Suprapubic skin (tissue), 4 donors: ENCODE data around the gene PI3. TPM values are rescaled to one million over a fixed set of nuclear protein-coding genes. Genes with fewer than 3 reads are reported as not detected.
"Not testable (repeated sequence)": the region's sequence is repeated elsewhere in the genome, so short reads cannot be mapped to it uniquely, and the experiment has no call there.

Experiments
- DNase-seq, 2 donors: peaks; one replicate each; pipeline ENCODE4 v3.0.0-alpha.2; 2019; ENCODE audit warnings: low spot score in 2 of 2
- H3K27ac ChIP-seq: fragments of 200-600 bp; sonication (generic); one replicate; pipeline ENCODE4 v1.5.1; 2019
- H3K27me3 ChIP-seq: fragments of 200-600 bp; sonication (generic); one replicate; pipeline ENCODE4 v1.5.1; 2019
- H3K36me3 ChIP-seq: fragments of 200-600 bp; sonication (generic); one replicate; pipeline ENCODE4 v1.5.1; 2019
- H3K4me1 ChIP-seq: fragments of 200-600 bp; sonication (generic); one replicate; pipeline ENCODE4 v1.5.1; 2019
- H3K4me3 ChIP-seq: fragments of 200-600 bp; sonication (generic); one replicate; pipeline ENCODE4 v1.5.1; 2019; ENCODE audit warnings: mild to moderate bottlenecking
- H3K9me3 ChIP-seq: fragments of 200-600 bp; sonication (generic); one replicate; pipeline ENCODE4 v1.5.1; 2019
- EP300 ChIP-seq: sonication (generic); formaldehyde crosslinking; IDR thresholded peaks from one replicate; pipeline ENCODE4 v1.6.1; 2017; ENCODE audit warnings: antibody characterized with exemption
- POLR2A ChIP-seq, 2 donors: fragments of 450-650 bp; IDR thresholded peaks; one replicate each; pipeline ENCODE4 v1.6.1; 2017; ENCODE audit warnings: antibody characterized with exemption in 2 of 2, mild to moderate bottlenecking in 2 of 2, moderate library complexity in 2 of 2
- POLR2AphosphoS5 ChIP-seq, 3 donors: sonication (generic); formaldehyde crosslinking; IDR thresholded peaks; one replicate each; pipeline ENCODE4 v1.6.1; 2017; ENCODE audit warnings: antibody characterized with exemption in 3 of 3
- WGBS: methylation state at CpG from one replicate; pipeline ENCODE4 v1.1.5; 2018; 5-methylcytosine and 5-hydroxymethylcytosine counted together
- total RNA-seq, 4 donors: library from RNA; depleted of rRNA; stranded (reverse); fragments of >200 nt; gene quantifications; one replicate each; pipeline ENCODE4 v1.1.0, GENCODE V29; 2016
- TF ChIP-seq, protein P1 (sequence below), 2 donors: fragments of 200-600 bp in 1 of 2; fragments of 450-650 bp in 1 of 2; sonication (generic) in 1 of 2; IDR thresholded peaks; one replicate each; pipeline ENCODE4 v1.5.1; 2016 to 2019; ENCODE audit warnings: antibody characterized with exemption in 2 of 2, mild to moderate bottlenecking in 1 of 2, moderate library complexity in 1 of 2

PI3 gene, protein sequence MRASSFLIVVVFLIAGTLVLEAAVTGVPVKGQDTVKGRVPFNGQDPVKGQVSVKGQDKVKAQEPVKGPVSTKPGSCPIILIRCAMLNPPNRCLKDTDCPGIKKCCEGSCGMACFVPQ
- total RNA-seq = 10 to 100 TPM in 2 of 4 donors, 1 to 10 TPM in 2; 2.6 to 98.2 (median 8.0) TPM

DNA sequence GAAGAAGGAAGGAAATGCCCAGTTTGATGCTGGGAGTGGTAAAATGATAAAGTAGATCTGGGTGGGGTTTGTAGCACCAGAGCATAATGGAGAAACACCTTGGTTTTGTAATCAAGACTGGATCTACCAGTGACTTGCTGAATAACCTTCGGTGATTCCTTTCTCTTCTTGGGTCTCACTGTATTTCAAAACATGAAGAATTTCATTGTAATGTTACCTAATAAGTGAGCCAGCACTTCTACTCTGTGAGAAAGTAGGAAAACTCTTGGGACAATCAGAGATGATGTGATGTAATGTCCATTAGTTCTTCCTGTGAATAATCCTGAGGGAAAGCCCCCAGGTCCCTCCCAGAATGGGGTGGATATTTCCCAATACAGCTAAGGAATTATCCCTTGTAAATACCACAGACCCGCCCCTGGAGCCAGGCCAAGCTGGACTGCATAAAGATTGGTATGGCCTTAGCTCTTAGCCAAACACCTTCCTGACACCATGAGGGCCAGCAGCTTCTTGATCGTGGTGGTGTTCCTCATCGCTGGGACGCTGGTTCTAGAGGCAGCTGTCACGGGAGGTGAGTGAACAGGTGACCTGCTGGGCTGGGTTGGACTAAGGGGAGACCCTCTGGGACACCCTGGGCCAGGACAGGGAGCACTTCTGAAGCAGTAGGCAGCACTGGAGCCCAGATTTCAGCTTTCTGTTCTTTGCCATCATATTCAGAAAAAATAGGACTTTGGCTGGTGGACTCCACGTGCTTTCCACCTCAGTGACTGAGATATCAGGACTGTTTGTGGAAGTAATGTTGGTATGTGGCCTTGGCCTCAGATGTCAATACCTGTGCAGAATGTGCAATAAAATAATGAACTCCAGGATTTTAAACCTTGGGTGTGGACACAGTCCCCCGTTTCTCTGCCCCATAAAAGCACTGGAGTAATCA, at the start of gene PI3:
PI3 (plus strand) TSS at position 469 of the 931 bp plus-strand sequence; CDS start at position 490, 21 bp downstream.
- Histone ChIP-seq H3K4me1 (no peaks in the 10 kb centered on the region), H3K27ac (no peak within 1 kb of the TSS), H3K4me3 (no peak within 1 kb of the TSS), H3K9me3 (peaks cover 2% of the 10 kb centered on the region), H3K36me3 (no peaks in the 10 kb centered on the region), H3K27me3 (peaks cover 8% of the 10 kb centered on the region)
- WGBS = 80% methylated on average over 4 of the region's 8 CpGs
- no peak for DNase-seq
- TF ChIP-seq, protein P1, sequence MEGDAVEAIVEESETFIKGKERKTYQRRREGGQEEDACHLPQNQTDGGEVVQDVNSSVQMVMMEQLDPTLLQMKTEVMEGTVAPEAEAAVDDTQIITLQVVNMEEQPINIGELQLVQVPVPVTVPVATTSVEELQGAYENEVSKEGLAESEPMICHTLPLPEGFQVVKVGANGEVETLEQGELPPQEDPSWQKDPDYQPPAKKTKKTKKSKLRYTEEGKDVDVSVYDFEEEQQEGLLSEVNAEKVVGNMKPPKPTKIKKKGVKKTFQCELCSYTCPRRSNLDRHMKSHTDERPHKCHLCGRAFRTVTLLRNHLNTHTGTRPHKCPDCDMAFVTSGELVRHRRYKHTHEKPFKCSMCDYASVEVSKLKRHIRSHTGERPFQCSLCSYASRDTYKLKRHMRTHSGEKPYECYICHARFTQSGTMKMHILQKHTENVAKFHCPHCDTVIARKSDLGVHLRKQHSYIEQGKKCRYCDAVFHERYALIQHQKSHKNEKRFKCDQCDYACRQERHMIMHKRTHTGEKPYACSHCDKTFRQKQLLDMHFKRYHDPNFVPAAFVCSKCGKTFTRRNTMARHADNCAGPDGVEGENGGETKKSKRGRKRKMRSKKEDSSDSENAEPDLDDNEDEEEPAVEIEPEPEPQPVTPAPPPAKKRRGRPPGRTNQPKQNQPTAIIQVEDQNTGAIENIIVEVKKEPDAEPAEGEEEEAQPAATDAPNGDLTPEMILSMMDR (IDR thresholded peaks at IDR 0.05) = no peak
- TF ChIP-seq POLR2A (IDR thresholded peaks at IDR 0.05) (no peak), POLR2AphosphoS5 (IDR thresholded peaks at IDR 0.05) (no peak), EP300 (no peak)

DNA sequence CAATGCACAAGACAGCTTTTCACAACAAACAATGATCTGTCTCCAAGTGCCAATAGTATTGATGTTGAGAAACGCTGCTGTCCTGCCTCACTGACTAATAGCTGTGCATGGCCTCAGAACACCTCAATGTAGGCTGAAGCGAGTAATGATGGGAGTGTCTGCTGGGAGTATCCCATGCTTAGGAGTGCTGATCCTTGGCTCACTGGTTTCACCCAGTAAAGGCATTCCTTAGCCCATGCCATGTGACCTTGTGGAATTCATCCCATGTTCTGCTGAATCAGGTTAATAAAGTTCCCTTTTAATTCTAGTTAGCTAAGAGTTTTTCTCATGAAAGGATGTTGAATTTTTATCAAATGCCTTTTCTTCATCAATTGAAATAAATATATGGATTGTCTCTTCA, 46.6 kb upstream of the PI3 start:
- 22% methylated on average over 2 of the region's 2 CpGs for whole genome bisulfite sequencing
- no peak overlapping the region for H3K4me3 ChIP-seq
- H3K9me3 ChIP-seq = no peaks in the 10 kb centered on the region
- peaks cover 11% of the 10 kb centered on the region for H3K27me3 ChIP-seq
- no peaks in the 10 kb centered on the region for H3K4me1 ChIP-seq
- no peak for TF ChIP-seq EP300
- TF ChIP-seq, protein P1 (IDR thresholded peaks at IDR 0.05) = no peak
- no peak for TF ChIP-seq POLR2AphosphoS5 (IDR thresholded peaks at IDR 0.05)
- no peak for TF ChIP-seq POLR2A (IDR thresholded peaks at IDR 0.05)
- DNase-seq = no peak
- no peaks in the 10 kb centered on the region for H3K36me3 ChIP-seq
- no peak overlapping the region for H3K27ac ChIP-seq

GRCh38 chr20:45136911-45137310, 37.8 kb upstream of the PI3 start:
- no peak overlapping the region for H3K4me3 ChIP-seq
- WGBS = 52% methylated on average over 2 of the region's 2 CpGs
- TF ChIP-seq EP300 (no peak), POLR2A (IDR thresholded peaks at IDR 0.05) (no peak), POLR2AphosphoS5 (IDR thresholded peaks at IDR 0.05) (no peak)
- TF ChIP-seq, protein P1 (IDR thresholded peaks at IDR 0.05) = no peak

DNA sequence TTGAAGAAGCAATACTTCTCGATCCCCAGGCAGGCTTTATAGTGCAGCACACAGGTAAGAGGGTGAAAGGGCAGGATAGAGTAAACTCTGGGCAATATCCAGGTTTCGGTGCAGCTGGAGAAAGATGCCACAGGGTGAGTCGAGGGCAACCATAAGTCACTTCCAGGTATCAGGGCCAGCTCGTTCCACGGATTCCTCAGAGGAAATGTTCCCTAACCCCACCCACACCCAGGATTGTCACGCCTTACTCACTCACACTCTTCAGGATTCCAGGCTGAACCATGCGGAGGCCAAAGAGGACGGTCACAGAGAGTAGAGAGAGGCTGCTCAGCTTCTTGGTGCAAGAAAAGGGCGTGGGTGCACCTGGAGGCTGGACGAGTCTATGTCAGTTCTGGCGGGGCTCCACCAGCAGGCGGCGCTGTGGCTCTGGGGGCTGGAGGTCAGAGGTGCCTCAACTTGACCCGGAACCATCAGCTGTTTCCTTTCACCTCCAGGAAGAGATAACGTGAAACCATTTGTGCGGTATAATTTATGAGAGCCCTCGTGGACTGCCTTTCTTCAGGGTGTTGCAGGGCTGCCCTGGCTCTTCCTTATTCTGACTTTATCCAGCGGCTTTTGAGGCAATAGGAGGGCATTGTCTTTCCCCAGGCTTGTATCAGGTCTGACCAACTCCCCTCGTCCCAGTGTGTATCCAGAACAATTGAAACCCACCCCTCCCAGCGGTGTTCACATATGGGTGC, 36.0 kb upstream of the PI3 start:
- peaks cover 2% of the 10 kb centered on the region for H3K27me3 ChIP-seq

More at GRCh38 chr20:45136911-45137310, 37.8 kb upstream of the PI3 start:
- no peaks in the 10 kb centered on the region for H3K36me3 ChIP-seq
- no peaks in the 10 kb centered on the region for H3K9me3 ChIP-seq
- no peak overlapping the region for H3K27ac ChIP-seq
- H3K4me1 ChIP-seq = no peaks in the 10 kb centered on the region
- H3K27me3 ChIP-seq = peaks cover 6% of the 10 kb centered on the region
- no peak for DNase-seq

DNA sequence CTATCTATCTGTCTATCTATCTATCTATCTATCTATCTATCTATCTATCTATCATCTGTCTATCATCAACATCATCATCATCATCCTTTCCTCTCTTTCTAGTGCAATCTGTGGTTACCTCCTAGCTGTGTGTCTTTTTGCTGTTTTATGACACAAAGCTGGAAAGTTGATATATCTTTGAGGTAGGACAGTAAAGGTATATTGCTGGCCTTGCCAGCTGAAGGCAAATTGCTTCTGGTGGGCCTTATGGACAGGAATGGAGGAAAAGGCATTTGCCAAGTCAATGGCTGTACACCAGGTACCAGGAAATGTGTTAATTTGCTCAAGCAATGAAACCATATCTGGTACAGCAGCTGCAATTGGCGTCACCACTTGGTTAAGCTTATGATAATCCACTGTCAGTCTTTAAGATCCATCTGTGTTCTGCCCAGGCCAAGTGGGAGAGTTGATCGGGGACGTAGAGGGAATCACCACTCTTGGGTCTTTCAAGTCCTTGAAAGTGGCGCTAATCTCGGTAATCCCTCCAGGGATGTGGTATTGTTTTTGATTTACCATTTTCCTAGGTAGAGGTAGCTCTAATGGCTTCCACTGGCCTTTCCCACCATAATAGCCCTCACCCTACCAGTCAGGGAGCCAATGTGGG, 34.8 kb upstream of the PI3 start:
- H3K27ac ChIP-seq = not testable (repeated sequence)
- 99% methylated on average over 5 of the region's 5 CpGs for WGBS

More for the DNA sequence above, 36.0 kb upstream of the PI3 start:
- H3K4me1 ChIP-seq = no peaks in the 10 kb centered on the region
- 33% methylated on average over 20 of the region's 20 CpGs for WGBS
- no peak for TF ChIP-seq EP300
- TF ChIP-seq POLR2A (IDR thresholded peaks at IDR 0.05) = no peak
- TF ChIP-seq, protein P1 (IDR thresholded peaks at IDR 0.05) = peak; percentile 67 to 70
- TF ChIP-seq POLR2AphosphoS5 (IDR thresholded peaks at IDR 0.05) = no peak
- no peak overlapping the region for H3K27ac ChIP-seq
- no peaks in the 10 kb centered on the region for H3K36me3 ChIP-seq
- peak in 1 of 2 donors; percentile 88 for DNase-seq
- H3K9me3 ChIP-seq = no peaks in the 10 kb centered on the region
- no peak overlapping the region for H3K4me3 ChIP-seq

More for the DNA sequence above, 34.8 kb upstream of the PI3 start:
- H3K9me3 ChIP-seq, H3K4me1 ChIP-seq, H3K36me3 ChIP-seq, DNase-seq, H3K4me3 ChIP-seq, H3K27me3 ChIP-seq: not testable (repeated sequence)
